ENCODE measurements around the gene LIMS2. TPM values are rescaled to one million over a fixed set of nuclear protein-coding genes. Genes with fewer than 3 reads are reported as not detected.

The LIMS2 gene
- total and polyA plus RNA-seq, 2 of the 8 experiments (the other 6 are each of a cell fraction or from before 2014, with no cell fraction given): 3.3 to 4.8 TPM

DNA sequence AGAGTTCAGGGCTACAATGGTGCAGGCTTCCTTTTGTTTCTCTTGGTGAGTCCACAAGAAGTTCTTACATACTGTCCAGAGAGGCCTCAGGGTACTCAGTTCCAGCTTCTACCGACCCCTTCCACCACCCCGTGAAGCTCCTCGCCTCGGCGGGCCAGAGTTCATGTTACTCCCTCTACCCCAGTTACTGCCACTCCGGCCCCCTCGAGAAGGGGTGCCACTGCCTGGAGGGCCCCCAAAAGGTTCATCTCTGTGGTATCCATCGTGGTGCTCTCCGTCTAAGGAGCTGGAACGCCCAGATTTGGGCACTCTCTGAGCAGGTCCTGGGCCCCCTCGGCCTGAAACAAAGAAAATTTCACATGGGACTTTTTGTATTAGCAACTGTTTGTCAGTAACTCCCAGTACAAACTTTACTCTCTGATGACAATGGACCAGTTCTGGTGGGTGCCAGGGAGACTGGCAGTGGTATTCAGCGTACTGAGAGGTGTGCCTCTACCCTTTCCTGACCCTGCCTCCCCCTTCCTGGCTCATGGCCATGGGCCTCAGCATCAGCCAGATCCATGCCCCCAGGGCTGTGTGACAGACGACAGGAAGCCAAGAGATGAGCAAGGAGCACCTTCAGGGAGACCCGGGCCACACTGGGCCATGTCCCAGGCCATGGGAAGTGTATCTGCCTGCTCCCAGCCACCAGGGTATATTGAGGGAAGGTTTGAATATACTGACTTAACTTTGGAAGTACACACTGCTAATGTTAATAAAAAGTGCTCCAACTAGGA lies 31.1 kb upstream of the LIMS2 start:
- peaks cover 24 to 54% (median 37%) of the 10 kb centered on the region in 4 experiments for H3K36me3 ChIP-seq (ENCODE audit: control insufficient read depth in 2 of 4, insufficient read depth in 4 of 4, low read length in 3 of 4)
- H2AFZ ChIP-seq (ENCODE audit: low read length): no peak overlapping the region
- no peaks in the 10 kb centered on the region; the same call in 1 of the 2 replicates for H3K79me1 ChIP-seq (ENCODE audit: low read depth, low read length)
- H3K27me3 ChIP-seq (replicated peaks in 1 of 4; ENCODE audit: control insufficient read depth in 3 of 4, extremely low read depth in 1 of 4, insufficient read depth in 3 of 4, low read length in 3 of 4): no peaks in the 10 kb centered on the region
- no peak overlapping the region for H2BK12ac ChIP-seq (ENCODE audit: low read depth, low read length)
- H4K20me1 ChIP-seq (replicated peaks in 1 of 2; ENCODE audit: control insufficient read depth in 1 of 2, insufficient read depth in 2 of 2, low read length in 2 of 2): peaks cover 9 to 12% of the 10 kb centered on the region in 2 experiments
- no peak overlapping the region for H3K27ac ChIP-seq (ENCODE audit: low read depth, low read length)
- 96% methylated on average over 14 of the region's 14 CpGs; no CpG with 5 or more reads in 1 of the 2 experiments for WGBS, 2 experiments (ENCODE audit: extremely low coverage in 1 of 2, insufficient coverage in 1 of 2, insufficient read length in 1 of 2, insufficient replicate concordance in 2 of 2, low coverage in 1 of 2, low lambda C conversion rate in 2 of 2, missing lambda C conversion rate in 1 of 2)
- ChIA-PET POLR2A (ENCODE audit: partially characterized antibody) (interaction anchor here (0.6 to 1.3 kb wide), 4 partner anchors 9 to 203 kb away, joined by 3 read pairs; no protein-coding TSS in a partner anchor), CTCF (ENCODE audit: partially characterized antibody) (no interaction called here)
- no peak overlapping the region for H3K23ac ChIP-seq (ENCODE audit: insufficient read length)
- FAIRE-seq (no peak), DNase-seq (ENCODE audit: low read depth in 1 of 2, low spot score in 2 of 2) (no peak)
- no peak overlapping the region for H2BK5ac ChIP-seq (ENCODE audit: low read depth, low read length)
- no peak overlapping the region for H3K4me3 ChIP-seq (ENCODE audit: extremely low read depth in 1 of 4, insufficient read depth in 2 of 4, low read depth in 3 of 4, low read length in 4 of 4)
- H3K4me2 ChIP-seq (ENCODE audit: insufficient read depth in 1 of 2, low read depth in 2 of 2, low read length in 2 of 2): no peak overlapping the region
- H4K8ac ChIP-seq (ENCODE audit: extremely low read depth, insufficient read depth, low read length): no peak overlapping the region
- H2BK20ac ChIP-seq (ENCODE audit: low read length): no peak overlapping the region
- peaks cover 0 to 3% (median 0%) of the 10 kb centered on the region in 4 experiments; a peak in 2 of 7 replicates for H3K4me1 ChIP-seq (replicated peaks in 1 of 4; ENCODE audit: control insufficient read depth in 3 of 4, insufficient read depth in 4 of 4, low read length in 3 of 4)
- H2BK120ac ChIP-seq (replicated peaks; ENCODE audit: low read depth, low read length): no peak overlapping the region
- no peak overlapping the region for H4K91ac ChIP-seq (replicated peaks; ENCODE audit: insufficient read length, low read length)
- H3K23me2 ChIP-seq (ENCODE audit: low read depth, low read length): peaks cover 4% of the 10 kb centered on the region; the same call in 1 of the 2 replicates
- H3K18ac ChIP-seq (ENCODE audit: extremely low read depth, low read length): no peak overlapping the region
- H2AK5ac ChIP-seq (ENCODE audit: low read depth, low read length): no peak overlapping the region
- H2BK15ac ChIP-seq (ENCODE audit: low read length): no peak overlapping the region
- no peak overlapping the region for H3K14ac ChIP-seq (ENCODE audit: insufficient read length)
- H3K9ac ChIP-seq (replicated peaks in 1 of 4; ENCODE audit: extremely low read depth in 1 of 4, low read depth in 3 of 4, low read length in 3 of 4): no peak overlapping the region
- no peak overlapping the region for H3K56ac ChIP-seq (replicated peaks; ENCODE audit: insufficient read length, low read depth, low read length)
- no peaks in the 10 kb centered on the region for H3K9me3 ChIP-seq (ENCODE audit: insufficient read depth in 2 of 2, low read depth in 1 of 2, low read length in 1 of 2)
- H3K79me2 ChIP-seq (ENCODE audit: control insufficient read depth in 1 of 2, insufficient read depth in 2 of 2, low read length in 2 of 2): peaks cover 0 to 13% of the 10 kb centered on the region in 2 experiments; a peak in 2 of 4 replicates
- no peak overlapping the region for H3K4ac ChIP-seq (replicated peaks; ENCODE audit: insufficient read length, low read depth, low read length)
- no peak overlapping the region for H4K5ac ChIP-seq (ENCODE audit: insufficient read length, low read depth, low read length)
- TF ChIP-seq CEBPB (IDR thresholded peaks at IDR 0.05; ENCODE audit: low read depth, low read length) (no peak), MAFK (IDR thresholded peaks at IDR 0.05; ENCODE audit: low read depth, low read length) (no peak), KDM4A (IDR thresholded peaks at IDR 0.05; ENCODE audit: low read depth, low read length, severe bottlenecking) (no peak), CBX5 (IDR thresholded peaks at IDR 0.05; ENCODE audit: low read depth, low read length) (no peak), CHD1 (IDR thresholded peaks at IDR 0.05; ENCODE audit: low read depth, low read length) (no peak), ASH2L (IDR thresholded peaks at IDR 0.05; ENCODE audit: low read length) (no peak), CREB1 (IDR thresholded peaks at IDR 0.05) (no peak), SIRT6 (IDR thresholded peaks at IDR 0.05; ENCODE audit: low read length) (no peak), SP1 (IDR thresholded peaks at IDR 0.05; ENCODE audit: low read depth, low read length) (no peak), RFX5 (IDR thresholded peaks at IDR 0.05; ENCODE audit: borderline replicate concordance, low read depth, low read length) (no peak)
- TF ChIP-seq, protein P1, sequence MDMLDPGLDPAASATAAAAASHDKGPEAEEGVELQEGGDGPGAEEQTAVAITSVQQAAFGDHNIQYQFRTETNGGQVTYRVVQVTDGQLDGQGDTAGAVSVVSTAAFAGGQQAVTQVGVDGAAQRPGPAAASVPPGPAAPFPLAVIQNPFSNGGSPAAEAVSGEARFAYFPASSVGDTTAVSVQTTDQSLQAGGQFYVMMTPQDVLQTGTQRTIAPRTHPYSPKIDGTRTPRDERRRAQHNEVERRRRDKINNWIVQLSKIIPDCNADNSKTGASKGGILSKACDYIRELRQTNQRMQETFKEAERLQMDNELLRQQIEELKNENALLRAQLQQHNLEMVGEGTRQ (IDR thresholded peaks at IDR 0.05; ENCODE audit: low read length): no peak
- TF ChIP-seq, protein P2, sequence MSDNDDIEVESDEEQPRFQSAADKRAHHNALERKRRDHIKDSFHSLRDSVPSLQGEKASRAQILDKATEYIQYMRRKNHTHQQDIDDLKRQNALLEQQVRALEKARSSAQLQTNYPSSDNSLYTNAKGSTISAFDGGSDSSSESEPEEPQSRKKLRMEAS (IDR thresholded peaks at IDR 0.05): no peak
